COLO668 (cell line): ENCODE measurements around the gene DUXB.

Experiments used
- DNase-seq: peaks from one replicate; lab custom pipeline; 2025; ENCODE audit not compliant: unreplicated experiment; lab: John Stamatoyannopoulos, UW

The DUXB gene

GRCh38 chr16:75701361-75701760 lies at the start of gene DUXB:
DUXB (minus strand) TSS chr16:75701461; CDS start chr16:75701418, 43 bp downstream.
- DNase-seq = no peak

DNA sequence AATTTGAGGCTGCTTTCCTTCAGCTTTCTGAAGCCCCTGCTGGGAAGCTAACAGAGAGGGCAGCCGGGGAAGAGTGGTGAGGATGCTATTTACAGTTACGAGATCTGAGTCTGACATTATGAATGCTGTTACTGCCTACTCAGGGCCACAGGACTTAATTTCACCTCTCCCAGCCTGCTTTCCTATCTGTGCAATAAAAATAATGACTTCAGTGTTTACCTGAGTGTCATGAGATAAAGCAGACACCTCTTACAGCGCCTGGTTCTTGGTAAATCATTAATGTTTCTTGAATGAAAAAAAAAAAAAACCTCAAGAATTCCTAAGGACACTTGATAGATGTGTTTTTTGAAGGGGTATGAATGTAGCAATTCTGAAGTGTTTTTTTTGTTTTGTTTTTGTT lies 49.3 kb upstream of the DUXB start:
- no peak for DNase-seq

DNA sequence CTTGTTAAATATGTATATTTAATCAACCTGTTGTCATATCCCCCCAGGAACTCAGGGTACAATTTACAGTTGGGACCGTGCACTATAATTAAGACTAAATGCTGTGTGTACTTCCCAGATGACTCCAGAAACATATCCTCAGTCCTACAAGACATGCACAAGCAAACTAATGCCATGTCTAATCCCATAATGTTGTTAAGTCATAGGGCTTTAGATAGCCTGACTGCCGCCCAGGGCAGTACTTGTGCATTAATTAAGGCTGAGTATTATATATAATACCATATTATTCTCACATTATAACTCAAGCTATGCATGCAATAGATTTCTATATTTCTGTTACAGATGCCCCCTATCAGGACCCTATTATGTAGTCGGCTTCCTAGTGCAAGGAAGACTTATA lies 45.1 kb upstream of the DUXB start:
- DNase-seq = no peak

GRCh38 chr16:75745823-75746222 lies 44.6 kb upstream of the DUXB start:
- DNase-seq = no peak

GRCh38 chr16:75745242-75745641 lies 44.0 kb upstream of the DUXB start:
- no peak for DNase-seq

- no peak for DNase-seq
Measured at GRCh38 chr16:75742424-75743047, 41.3 kb upstream of the DUXB start.

- DNase-seq = no peak
Measured at GRCh38 chr16:75733305-75734211, 32.3 kb upstream of the DUXB start.

- no peak for DNase-seq
Measured at GRCh38 chr16:75732871-75733270, 31.6 kb upstream of the DUXB start.

DNA sequence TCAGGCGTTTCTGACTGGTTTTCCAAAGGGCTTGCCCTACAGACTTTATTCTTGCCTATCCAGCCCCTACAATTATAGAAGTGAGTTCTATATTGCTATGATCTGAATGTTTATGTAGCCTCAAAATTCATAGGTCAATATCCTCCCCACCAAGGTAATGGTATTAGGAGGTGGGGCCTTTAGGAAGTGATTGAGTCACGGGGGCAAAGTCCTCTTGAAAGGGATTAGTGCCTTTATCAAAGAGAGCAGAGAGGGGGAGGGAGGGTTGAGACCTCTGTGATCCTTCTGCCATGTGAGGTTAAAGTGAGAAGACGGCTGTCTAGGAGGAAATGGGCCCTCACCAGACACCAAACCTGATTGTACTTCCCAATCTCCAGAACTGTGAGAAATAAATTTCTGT lies 26.0 kb upstream of the DUXB start:
- DNase-seq = no peak

GRCh38 chr16:75726390-75726789 lies 25.1 kb upstream of the DUXB start, which contains the start of gene CPHXL:
CPHXL (minus strand) TSS chr16:75726490; CDS start chr16:75726442, 48 bp downstream.
- DNase-seq = no peak

DNA sequence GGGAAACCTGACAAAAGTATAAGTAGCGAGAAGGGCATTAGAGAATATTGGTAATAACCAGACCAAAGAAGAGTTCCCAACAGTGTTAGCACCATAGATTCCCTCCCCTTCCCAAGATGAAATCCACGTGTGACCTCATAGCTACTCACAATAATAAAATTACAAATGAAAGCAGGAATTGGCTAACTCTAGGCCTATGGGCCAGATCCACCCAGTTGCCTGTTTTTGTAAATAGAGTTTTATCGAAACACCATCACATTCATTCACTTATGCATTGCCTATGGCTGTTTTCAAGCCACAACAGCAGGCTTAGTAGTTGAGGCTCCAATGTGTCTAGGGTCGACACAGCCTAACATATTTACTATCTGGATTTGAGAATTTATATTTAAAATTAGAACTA lies 17.2 kb upstream of the DUXB start:
- DNase-seq = no peak

- DNase-seq = no peak
Measured at GRCh38 chr16:75714661-75715060, 13.4 kb upstream of the DUXB start.

GRCh38 chr16:75710344-75710743 lies 9.1 kb upstream of the DUXB start:
- no peak for DNase-seq

GRCh38 chr16:75703306-75703705 lies 2.0 kb upstream of the DUXB start:
- no peak for DNase-seq

DNA sequence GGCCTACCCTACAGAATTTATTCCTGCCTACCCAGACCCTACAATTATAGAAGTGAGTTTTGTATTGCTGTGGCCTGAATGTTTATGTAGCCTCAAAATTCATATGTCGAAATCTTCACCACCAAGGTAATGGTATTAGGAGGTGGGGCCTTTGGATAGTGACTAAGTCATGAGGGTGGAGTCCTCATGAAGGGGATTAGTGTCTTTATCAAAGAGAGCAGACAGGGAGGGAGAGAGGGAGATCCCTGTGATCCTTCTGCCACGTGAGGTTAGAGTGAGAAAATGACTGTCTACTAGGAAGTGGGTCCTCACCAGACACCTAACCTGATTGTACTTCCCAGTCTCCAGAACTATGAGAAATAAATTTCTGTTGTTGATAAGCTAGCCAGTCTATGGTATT lies 981 bp upstream of the DUXB start:
- no peak for DNase-seq

DNA sequence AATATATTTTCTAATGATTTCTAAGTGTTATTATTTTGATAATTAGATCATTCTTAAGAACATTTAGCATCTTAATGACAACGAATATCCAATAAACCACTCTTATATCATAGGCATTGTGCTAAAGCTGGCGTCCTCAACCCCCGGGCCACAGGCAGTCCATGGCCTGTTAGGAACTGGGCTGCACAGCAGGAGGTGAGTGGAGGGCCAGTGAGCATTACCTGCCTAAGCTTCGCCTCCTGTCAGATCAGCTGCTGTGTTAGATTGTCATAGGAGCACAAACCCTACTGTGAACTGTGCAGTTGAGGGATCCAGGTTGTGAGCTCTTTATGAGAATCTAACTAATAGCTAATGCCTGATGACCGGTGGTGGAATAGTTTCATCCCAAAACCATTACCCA lies 3.7 kb downstream of the DUXB start:
- no peak for DNase-seq

DNA sequence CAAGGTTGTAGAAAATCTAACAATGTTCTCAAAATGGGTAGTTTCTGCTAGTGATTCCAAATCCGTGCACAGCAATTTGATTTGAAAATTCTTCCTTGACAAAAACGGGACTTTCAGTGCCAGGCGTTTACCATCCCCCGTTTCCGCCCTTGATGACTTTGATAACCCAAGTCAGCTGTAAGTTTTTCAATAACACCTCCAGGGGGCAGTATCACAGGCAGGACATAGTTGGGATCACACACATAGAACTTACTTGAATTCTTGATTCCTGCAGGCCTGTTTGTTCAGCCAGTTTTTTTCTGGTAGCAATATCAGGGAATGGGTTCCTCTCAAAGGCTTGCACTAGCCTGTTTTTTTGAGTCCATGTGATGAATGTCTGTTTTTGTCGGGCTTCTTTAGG lies 5.6 kb downstream of the DUXB start:
- no peak for DNase-seq

DNA sequence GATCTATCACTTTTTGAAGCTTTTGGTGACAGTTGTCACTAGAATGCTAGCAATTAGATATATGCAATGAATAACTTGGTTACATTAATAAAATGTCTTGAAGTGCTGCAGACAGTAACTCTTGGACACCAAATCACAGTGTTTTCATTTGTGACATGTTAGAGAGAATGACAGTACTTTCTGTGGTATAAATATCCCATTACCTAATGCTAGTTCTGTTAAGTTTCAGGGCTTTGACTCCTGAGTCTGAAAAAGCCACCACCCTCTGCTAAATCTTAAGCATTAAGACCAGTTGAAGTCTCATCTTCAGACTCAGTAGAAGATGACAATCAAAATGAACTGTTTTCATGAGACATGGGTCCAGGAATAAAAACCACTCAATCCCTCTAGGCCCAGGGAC lies 13.9 kb downstream of the DUXB start:
- DNase-seq = no peak

DNA sequence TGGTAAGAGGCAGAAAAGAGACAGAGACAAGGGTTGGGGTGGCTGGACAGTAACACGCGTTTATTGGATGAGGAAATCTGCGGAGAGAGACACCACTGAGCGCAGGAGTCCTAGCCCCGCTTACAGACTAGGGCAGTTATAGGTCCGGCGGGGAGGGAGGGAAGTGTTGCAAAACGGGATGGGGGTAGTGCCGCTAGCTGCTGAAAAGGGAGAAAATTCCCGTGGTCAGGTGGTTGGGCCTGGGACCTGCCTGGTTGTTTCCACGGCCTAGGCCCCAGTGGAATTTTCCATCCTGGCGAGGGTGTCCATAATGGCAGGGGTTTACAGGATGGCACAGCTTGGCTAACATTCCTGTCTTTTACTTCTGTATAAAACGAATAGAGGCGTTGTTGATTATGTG lies 19.0 kb downstream of the DUXB start:
- DNase-seq = no peak

DNA sequence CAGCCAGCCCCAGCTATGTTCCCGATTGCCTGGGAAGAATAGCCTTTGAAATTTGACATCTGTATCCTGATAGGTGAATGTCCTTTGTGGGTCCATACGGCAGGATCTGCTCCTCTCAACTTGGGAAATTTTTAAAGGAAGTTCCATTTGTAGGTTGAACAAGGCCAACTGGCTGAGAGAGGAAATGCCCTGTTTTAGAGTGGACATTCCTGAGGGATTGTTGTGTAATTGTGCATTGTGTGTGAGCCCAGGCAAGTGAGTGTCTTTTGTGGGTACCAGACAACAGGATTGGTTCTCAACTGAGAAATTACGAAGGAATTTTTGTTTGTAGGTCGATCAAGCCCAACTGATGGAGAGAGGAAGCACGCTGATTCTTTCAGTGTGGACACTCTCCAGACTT lies 21.9 kb downstream of the DUXB start:
- no peak for DNase-seq

DNA sequence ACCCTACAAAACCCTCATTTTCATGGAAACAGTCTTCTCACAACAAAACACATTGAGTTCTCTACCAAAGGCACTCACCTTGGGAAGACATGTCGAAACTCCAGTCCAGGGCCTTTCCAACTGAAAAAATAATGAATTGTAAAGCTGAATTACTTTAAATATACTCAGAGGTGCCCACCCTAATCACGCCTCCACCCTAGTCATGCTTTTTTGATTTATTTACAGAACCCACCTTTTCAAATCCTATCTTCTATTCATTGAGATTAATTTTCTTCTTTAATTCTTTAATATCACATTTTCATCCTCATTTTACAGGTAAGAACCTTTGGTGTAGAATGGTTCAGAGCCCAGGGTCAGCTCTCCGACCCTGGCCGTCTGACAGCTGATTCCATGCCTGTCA lies 24.4 kb downstream of the DUXB start, which contains the start of gene CPHXL2:
TSS of gene CPHXL2 (minus strand) at position 101 of the 400 bp plus-strand sequence. CDS start at position 91, 10 bp downstream.
- no peak for DNase-seq

DNA sequence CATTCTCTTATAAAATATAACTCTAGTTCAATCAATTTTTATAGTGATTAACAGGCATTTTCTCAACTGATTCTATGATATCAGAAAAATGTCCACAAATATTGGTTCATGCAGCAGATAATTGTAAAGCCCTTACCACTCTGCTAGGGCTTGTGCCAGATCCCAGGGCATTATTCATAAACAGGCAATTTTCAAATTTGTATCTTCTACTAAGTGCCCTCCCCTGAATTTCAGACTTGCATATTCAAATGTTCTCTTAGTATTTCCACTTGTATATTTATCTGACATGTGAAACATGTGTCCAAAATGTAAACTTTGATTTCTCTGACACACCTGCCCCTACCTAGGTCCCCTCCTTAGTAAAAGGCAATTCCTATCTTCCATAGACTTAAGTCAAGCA lies 33.8 kb downstream of the DUXB start:
- no peak for DNase-seq
